ENCODE measurements around the gene CFTR. TPM values are rescaled to one million over a fixed set of nuclear protein-coding genes. Genes with fewer than 3 reads are reported as not detected.

Gene CFTR
- total RNA-seq, 1 donor from 2014 or later = 1.2 TPM

GRCh38 chr7:117590191-117590590 is 110.4 kb downstream of the CFTR start:
- DNase-seq = no peak

DNA sequence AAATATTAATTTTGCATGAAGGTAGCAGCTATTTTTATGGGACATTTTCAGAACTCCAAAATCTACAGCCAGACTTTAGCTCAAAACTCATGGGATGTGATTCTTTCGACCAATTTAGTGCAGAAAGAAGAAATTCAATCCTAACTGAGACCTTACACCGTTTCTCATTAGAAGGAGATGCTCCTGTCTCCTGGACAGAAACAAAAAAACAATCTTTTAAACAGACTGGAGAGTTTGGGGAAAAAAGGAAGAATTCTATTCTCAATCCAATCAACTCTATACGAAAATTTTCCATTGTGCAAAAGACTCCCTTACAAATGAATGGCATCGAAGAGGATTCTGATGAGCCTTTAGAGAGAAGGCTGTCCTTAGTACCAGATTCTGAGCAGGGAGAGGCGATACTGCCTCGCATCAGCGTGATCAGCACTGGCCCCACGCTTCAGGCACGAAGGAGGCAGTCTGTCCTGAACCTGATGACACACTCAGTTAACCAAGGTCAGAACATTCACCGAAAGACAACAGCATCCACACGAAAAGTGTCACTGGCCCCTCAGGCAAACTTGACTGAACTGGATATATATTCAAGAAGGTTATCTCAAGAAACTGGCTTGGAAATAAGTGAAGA is 112.3 kb downstream of the CFTR start:
- no peak for DNase-seq

DNA sequence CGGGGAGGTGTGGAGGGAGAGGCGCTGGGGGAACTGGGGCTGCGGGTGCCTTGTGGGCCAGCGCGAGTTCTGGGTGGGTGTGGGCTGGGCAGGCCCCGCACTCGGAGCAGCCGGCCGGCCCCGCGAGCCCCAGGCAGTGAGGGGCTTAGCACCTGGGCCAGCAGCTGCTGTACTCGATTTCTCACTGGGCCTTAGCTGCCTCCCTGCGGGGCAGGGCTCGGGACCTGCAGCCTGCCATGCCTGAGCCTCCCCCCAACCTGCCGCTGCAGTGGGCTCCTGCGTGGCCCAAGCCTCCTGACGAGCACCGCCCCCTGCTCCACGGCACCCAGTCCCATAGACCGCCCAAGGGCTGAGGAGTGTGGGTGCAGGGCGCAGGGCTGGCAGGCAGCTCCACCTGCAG is 116.3 kb downstream of the CFTR start:
- no peak for DNase-seq

- no peak for DNase-seq
These were observed 117.9 kb downstream of the CFTR start for GRCh38 chr7:117597755-117598154.

DNA sequence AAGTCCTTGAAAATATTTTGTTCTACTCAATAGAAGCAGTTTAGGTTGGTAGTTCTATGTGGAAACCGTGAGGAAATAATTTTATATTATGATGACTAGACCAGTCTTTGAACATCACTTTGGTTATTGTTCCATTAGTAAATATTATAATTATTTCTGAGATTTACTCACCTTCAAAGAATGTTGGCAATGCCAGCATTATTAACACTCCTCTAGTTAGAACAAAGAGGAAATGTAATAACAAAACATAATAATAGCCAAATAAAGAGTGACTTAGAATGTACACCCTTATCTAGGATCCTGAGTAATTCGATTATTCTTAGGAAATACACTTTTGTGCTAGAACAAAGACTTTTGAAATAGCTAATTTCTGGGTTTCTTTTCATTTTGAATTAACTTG is 121.1 kb downstream of the CFTR start:
- no peak for DNase-seq

GRCh38 chr7:117603627-117604026 is 123.8 kb downstream of the CFTR start:
- DNase-seq = no peak

GRCh38 chr7:117605712-117606111 is 125.9 kb downstream of the CFTR start:
- DNase-seq = no peak

GRCh38 chr7:117606132-117606531 is 126.3 kb downstream of the CFTR start:
- DNase-seq = no peak

- DNase-seq = no peak
These were observed 130.6 kb downstream of the CFTR start for GRCh38 chr7:117610396-117610795.

- DNase-seq = no peak
These were observed 132.8 kb downstream of the CFTR start for GRCh38 chr7:117612637-117613036.

DNA sequence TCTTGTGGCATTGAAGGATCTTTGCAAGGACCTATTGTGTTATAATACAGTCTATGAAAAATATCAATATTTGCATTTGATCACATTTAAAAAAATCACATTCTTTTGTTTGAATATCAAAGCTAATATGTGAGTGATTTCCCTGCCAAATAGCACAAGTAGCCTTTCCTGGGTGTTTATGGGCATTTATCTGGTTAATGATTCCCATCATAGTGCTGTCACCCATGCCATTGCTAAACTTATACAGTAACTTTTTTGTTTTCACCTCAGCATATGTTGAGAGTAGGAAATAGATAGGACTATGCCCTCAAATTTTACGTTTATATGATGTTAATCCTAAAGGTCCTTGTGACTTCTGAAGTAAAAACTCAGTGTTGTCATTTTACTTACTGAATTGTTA is 136.9 kb downstream of the CFTR start:
- no peak for DNase-seq

- no peak for DNase-seq
These were observed 139.9 kb downstream of the CFTR start for GRCh38 chr7:117619681-117620080.

- DNase-seq = no peak
These were observed 141.3 kb downstream of the CFTR start for GRCh38 chr7:117621075-117621618.

GRCh38 chr7:117623606-117624005 is 143.8 kb downstream of the CFTR start:
- no peak for DNase-seq

- DNase-seq = no peak
These were observed 150.7 kb downstream of the CFTR start for GRCh38 chr7:117630501-117630900.

DNA sequence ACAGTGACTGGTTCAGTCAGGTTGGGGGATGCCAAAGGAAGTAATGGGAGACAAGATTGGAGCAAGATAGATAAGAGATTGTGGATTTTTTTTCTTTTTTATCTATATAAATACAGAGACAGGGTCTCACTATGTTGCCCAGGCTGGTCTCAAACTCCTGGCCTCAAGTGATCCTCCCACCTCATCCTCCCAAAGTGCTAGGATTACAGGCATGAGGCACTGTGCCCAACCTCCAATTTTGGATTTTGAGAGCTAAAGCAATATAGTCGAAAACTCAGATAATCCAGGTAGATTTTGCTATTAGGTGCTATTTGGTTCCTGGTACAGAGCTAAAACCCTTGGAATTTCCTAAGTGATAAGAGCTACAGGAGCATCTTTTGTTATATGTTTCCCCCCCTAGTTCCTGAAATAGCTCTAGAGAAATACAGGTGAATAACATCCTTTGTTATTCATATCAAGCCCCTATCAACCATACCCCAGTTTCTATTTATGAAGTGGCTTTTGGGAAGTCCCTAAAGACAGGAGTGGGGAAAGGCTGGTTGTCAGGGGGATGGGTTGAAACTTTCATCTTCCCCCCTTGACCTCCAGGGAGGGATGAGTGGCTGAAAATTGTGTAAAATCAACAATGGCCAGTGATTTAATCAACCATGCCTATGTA is 151.2 kb downstream of the CFTR start:
- no peak for DNase-seq

GRCh38 chr7:117631652-117632051 is 151.8 kb downstream of the CFTR start:
- DNase-seq = no peak

GRCh38 chr7:117637937-117638336 is 158.1 kb downstream of the CFTR start:
- no peak for DNase-seq

GRCh38 chr7:117639966-117640365 is 160.1 kb downstream of the CFTR start:
- DNase-seq = no peak

GRCh38 chr7:117640465-117640864 is 160.6 kb downstream of the CFTR start:
- no peak for DNase-seq

DNA sequence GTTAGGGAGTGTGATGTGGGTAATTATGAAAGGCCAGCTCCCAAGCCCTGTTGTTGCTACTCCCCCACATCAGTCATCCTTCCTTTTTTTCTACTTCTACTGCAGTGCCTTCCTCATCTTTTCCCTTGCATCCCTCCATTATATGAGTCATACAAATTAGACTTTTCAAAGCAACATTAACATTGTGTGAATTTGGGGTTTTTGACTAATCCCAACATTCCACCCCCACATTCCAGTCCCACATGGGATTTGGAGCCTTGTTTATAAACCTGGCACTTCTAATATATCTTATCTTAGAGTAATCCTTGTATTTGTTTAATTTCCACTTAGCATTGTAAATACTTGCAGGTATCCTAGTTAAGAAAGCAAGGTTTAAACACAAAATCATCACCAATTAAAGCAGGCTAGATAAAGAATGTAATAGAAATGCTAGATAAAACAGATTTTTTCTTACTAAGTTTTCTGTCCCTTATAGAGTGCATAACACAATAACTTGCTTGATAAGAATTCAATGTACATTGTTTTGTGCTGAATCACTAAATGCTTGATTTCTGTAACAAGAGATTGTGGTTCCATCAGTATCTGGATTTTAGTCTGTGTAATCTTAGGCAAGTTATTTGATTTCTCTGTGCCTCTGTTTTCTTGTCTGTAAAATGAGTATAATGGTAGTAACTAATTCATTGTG is 165.8 kb downstream of the CFTR start:
- no peak for DNase-seq

DNA sequence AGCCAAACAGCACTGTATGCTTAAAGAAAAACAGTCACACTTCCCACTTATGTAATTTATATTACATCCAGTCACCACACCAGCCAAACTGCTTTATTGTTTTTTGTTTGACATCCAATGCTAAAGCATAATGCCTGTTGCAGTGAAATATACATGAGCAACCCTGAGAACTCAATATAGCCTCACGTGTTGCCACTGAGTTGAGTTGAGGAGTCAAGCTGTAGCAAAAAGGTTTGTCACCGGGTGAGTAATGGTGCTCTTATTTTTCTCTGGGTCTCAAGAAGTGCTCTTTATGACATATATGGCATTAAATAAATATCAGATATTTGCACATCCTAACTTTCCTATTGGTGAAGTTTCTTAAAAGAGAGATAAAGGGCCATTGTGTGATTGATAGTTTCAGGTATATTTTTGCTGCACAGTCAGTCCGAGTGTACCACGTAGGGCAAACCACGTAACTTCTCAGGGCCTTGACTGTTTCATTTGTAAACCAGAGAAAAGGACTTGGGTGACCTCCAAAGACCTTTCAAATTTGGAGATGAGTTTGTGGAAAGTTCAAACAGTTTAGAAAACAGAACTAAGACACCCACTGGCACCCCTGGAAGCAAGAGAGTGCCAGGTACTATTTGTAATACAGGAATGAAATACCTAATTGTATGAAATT is 168.5 kb downstream of the CFTR start:
- DNase-seq = no peak
